GM23338 (cell line): ENCODE data around the gene ADAMTSL2. TPM values are rescaled to one million over a fixed set of nuclear protein-coding genes. Genes with fewer than 3 reads are reported as not detected.

Experiments used
- ATAC-seq: fragments of 200-7000 bp; cut with Tn5 transposase; 3 replicates; pipeline ENCODE4 v1.9.1; 2020
- DNase-seq: peaks from one replicate; pipeline ENCODE4 v3.0.0-alpha.2; 2015; ENCODE audit warnings: low spot score
- H2AFZ ChIP-seq: fragments of 200-600 bp; sonication (generic); 2 replicates; pipeline ENCODE4 v1.8.0; 2016; ENCODE audit warnings: antibody characterized with exemption, mild to moderate bottlenecking, moderate library complexity
- H3F3A ChIP-seq: fragments of 200-600 bp; sonication (generic); replicated peaks from 2 replicates; pipeline ENCODE4 v1.8.0; 2017; ENCODE audit warnings: antibody characterized with exemption, mixed run types, low read depth
- H3K27ac ChIP-seq: fragments of 200-600 bp; sonication (generic); 2 replicates; pipeline ENCODE4 v1.6.1; 2016; ENCODE audit warnings: low read depth
- H3K27me3 ChIP-seq: fragments of 200-600 bp; sonication (generic); 2 replicates; pipeline ENCODE4 v1.8.0; 2016; ENCODE audit warnings: mild to moderate bottlenecking, mixed run types, moderate library complexity; ENCODE audit not compliant: insufficient read depth
- H3K36me3 ChIP-seq: fragments of 200-600 bp; sonication (generic); 2 replicates; pipeline ENCODE4 v1.8.0; 2016; ENCODE audit warnings: mild to moderate bottlenecking; ENCODE audit not compliant: insufficient read depth
- H3K4me1 ChIP-seq: fragments of 200-600 bp; sonication (generic); 2 replicates; pipeline ENCODE4 v1.8.0; 2016; ENCODE audit warnings: mild to moderate bottlenecking, moderate library complexity; ENCODE audit not compliant: insufficient read depth
- H3K4me2 ChIP-seq: fragments of 200-600 bp; sonication (generic); 2 replicates; pipeline ENCODE4 v1.7.1; 2017; ENCODE audit warnings: mixed run types
- H3K4me3 ChIP-seq: fragments of 200-600 bp; sonication (generic); 2 replicates; pipeline ENCODE4 v1.6.1; 2016; ENCODE audit warnings: mixed run types
- H3K79me2 ChIP-seq: fragments of 200-600 bp; sonication (generic); replicated peaks from 2 replicates; pipeline ENCODE4 v1.8.0; 2017; ENCODE audit warnings: mild to moderate bottlenecking; ENCODE audit not compliant: insufficient read depth
- H3K9me2 ChIP-seq: fragments of 200-600 bp; sonication (generic); 2 replicates; pipeline ENCODE4 v1.8.0; 2017; ENCODE audit not compliant: insufficient read depth
- H4K20me1 ChIP-seq: fragments of 200-600 bp; sonication (generic); replicated peaks from 2 replicates; pipeline ENCODE4 v1.8.0; 2017; ENCODE audit warnings: mild to moderate bottlenecking; ENCODE audit not compliant: insufficient read depth
- H3K27ac Mint-ChIP-seq: 2 replicates; pipeline ENCODE4 v1.8.0; 2020; ENCODE audit warnings: inconsistent platforms, mild to moderate bottlenecking, moderate library complexity, mixed read lengths
- H3K27me3 Mint-ChIP-seq: 3 replicates; pipeline ENCODE4 v1.8.0; 2022; ENCODE audit warnings: low read depth, mild to moderate bottlenecking, moderate library complexity, mixed read lengths, inconsistent platforms; ENCODE audit not compliant: insufficient read depth, poor library complexity
- H3K36me3 Mint-ChIP-seq: 3 replicates; pipeline ENCODE4 v1.8.0; 2021; ENCODE audit warnings: low read depth, mild to moderate bottlenecking, inconsistent platforms, moderate library complexity, mixed read lengths
- H3K4me1 Mint-ChIP-seq: 3 replicates; pipeline ENCODE4 v1.8.0; 2020; ENCODE audit warnings: mild to moderate bottlenecking, inconsistent platforms, mixed read lengths
- H3K4me3 Mint-ChIP-seq: 3 replicates; pipeline ENCODE4 v1.8.0; 2021; ENCODE audit warnings: moderate library complexity, mild to moderate bottlenecking, inconsistent platforms, mixed read lengths
- H3K9me3 Mint-ChIP-seq: 3 replicates; pipeline ENCODE4 v1.8.0; 2020; ENCODE audit warnings: moderate library complexity, mild to moderate bottlenecking, inconsistent platforms, mixed read lengths
- CREB1 ChIP-seq: fragments of 250-450 bp; sonication (Bioruptor Pico); IDR thresholded peaks from 2 replicates; pipeline ENCODE4 v1.5.0; 2020; ENCODE audit warnings: low read depth, mild to moderate bottlenecking, moderate library complexity
- CTCF ChIP-seq, 2 experiments: fragments of 200-600 bp in 1 of 2; sonication (generic) in 1 of 2; conservative IDR thresholded peaks; 2 replicates each; pipeline versions ENCODE4 v1.5.1 to v1.6.1; 2016 to 2017; ENCODE audit warnings: antibody characterized with exemption in 2 of 2, low read depth in 2 of 2, mild to moderate bottlenecking in 2 of 2, moderate library complexity in 1 of 2
- EZH2 ChIP-seq: fragments of 200-600 bp; sonication (generic); IDR thresholded peaks from one replicate; pipeline ENCODE4 v1.8.0; 2017; ENCODE audit warnings: antibody characterized with exemption, mild to moderate bottlenecking, low read depth; ENCODE audit not compliant: unreplicated experiment
- EZH2phosphoT487 ChIP-seq: fragments of 200-600 bp; sonication (generic); IDR thresholded peaks from one replicate; pipeline ENCODE4 v1.8.1; 2018; ENCODE audit warnings: antibody characterized with exemption; ENCODE audit not compliant: unreplicated experiment
- JUNB ChIP-seq: IDR thresholded peaks from one replicate; pipeline ENCODE4 v1.6.1; 2016; ENCODE audit warnings: antibody characterized with exemption; ENCODE audit not compliant: unreplicated experiment
- NANOG ChIP-seq: IDR thresholded peaks from 2 replicates; pipeline ENCODE4 v1.6.1; 2016; ENCODE audit warnings: antibody characterized with exemption, borderline replicate concordance
- POLR2AphosphoS5 ChIP-seq: IDR thresholded peaks from 2 replicates; pipeline ENCODE4 v1.6.1; 2016; ENCODE audit warnings: antibody characterized with exemption, low read depth
- STAT1 ChIP-seq: IDR thresholded peaks from one replicate; pipeline ENCODE4 v1.6.1; 2016; ENCODE audit warnings: antibody characterized with exemption; ENCODE audit not compliant: unreplicated experiment
- ZNF114 ChIP-seq: fragments of 250-450 bp; sonication (Bioruptor Pico); IDR thresholded peaks from 2 replicates; pipeline ENCODE4 v1.5.0; 2020; ENCODE audit warnings: mild to moderate bottlenecking, moderate library complexity
- ZNF331 ChIP-seq: fragments of 250-450 bp; sonication (Bioruptor Pico); IDR thresholded peaks from 2 replicates; pipeline ENCODE4 v1.5.0; 2020; ENCODE audit warnings: low read depth, mild to moderate bottlenecking, moderate library complexity
- polyA plus RNA-seq: library from polyadenylated mRNA; unstranded; fragments of >200 nt; fragmentation: Nextera tagmentation; extraction: Ambion mirVana; gene quantifications from 2 replicates; pipeline ENCODE4 v1.2.1, GENCODE V29; 2016
- total RNA-seq: library from RNA; depleted of rRNA; stranded (reverse); fragments of >200 nt; shearing (Covaris generic); gene quantifications from 2 replicates; pipeline ENCODE4 v1.2.3, GENCODE V29; 2014
- TF ChIP-seq, protein P1 (sequence below): IDR thresholded peaks from one replicate; pipeline ENCODE4 v1.6.1; 2018; ENCODE audit warnings: antibody characterized with exemption; ENCODE audit not compliant: unreplicated experiment
- TF ChIP-seq, protein P2 (sequence below): fragments of 250-450 bp; sonication (Bioruptor Pico); IDR thresholded peaks from 2 replicates; pipeline ENCODE4 v1.5.0; 2020; ENCODE audit warnings: mild to moderate bottlenecking, moderate library complexity
- TF ChIP-seq, protein P3 (sequence below): IDR thresholded peaks from 2 replicates; pipeline ENCODE4 v1.6.1; 2016; ENCODE audit warnings: antibody characterized with exemption

The ADAMTSL2 gene
- total and polyA plus RNA-seq, 2 experiments from 2014 or later = 0.15 to 0.66 TPM

DNA sequence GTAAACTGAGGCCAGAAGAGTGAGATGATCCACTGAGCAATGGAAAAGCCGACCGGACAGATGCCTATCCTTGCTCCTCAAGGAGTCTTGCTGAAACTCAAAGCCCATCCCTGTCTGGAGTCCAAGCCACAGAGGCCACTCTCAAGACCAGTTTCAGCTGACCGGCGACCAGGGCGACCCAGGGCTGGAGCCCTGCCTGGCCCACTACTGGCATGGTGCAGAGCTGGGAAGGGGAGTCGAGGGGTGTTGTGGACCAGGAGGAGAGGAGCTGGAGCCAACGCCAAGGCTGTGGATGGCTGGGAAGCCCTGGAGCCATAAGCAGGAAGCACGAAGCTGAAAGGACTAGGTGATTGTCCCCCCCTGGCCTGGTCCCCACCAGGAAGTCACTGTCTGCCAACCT, 52.5 kb downstream of the ADAMTSL2 start:
- no peak overlapping the region for H3K4me3 Mint-ChIP-seq
- Histone ChIP-seq H3K36me3 (no peaks in the 10 kb centered on the region), H3K27ac (no peak overlapping the region), H4K20me1 (no peaks in the 10 kb centered on the region), H3K9me2 (no peaks in the 10 kb centered on the region), H3K4me3 (no peak overlapping the region), H3F3A (no peaks in the 10 kb centered on the region; the same call in 1 of the 2 replicates), H3K27me3 (no peaks in the 10 kb centered on the region), H3K4me2 (no peak overlapping the region), H2AFZ (no peak overlapping the region), H3K4me1 (peaks cover 7% of the 10 kb centered on the region), H3K79me2 (no peaks in the 10 kb centered on the region)
- H3K36me3 Mint-ChIP-seq = peaks cover 8% of the 10 kb centered on the region
- peaks cover 30% of the 10 kb centered on the region for H3K4me1 Mint-ChIP-seq
- no peak for ATAC-seq
- peaks cover 9% of the 10 kb centered on the region for H3K9me3 Mint-ChIP-seq
- DNase-seq = no peak
- no peak overlapping the region for H3K27ac Mint-ChIP-seq
- TF ChIP-seq ZNF331 = no peak
- TF ChIP-seq EZH2phosphoT487 = no peak
- TF ChIP-seq EZH2 = no peak
- no peak for TF ChIP-seq CTCF (conservative IDR thresholded peaks at IDR 0.05; ENCODE audit: low read depth in 2 of 2)
- no peak for TF ChIP-seq CREB1
- TF ChIP-seq, protein P1, sequence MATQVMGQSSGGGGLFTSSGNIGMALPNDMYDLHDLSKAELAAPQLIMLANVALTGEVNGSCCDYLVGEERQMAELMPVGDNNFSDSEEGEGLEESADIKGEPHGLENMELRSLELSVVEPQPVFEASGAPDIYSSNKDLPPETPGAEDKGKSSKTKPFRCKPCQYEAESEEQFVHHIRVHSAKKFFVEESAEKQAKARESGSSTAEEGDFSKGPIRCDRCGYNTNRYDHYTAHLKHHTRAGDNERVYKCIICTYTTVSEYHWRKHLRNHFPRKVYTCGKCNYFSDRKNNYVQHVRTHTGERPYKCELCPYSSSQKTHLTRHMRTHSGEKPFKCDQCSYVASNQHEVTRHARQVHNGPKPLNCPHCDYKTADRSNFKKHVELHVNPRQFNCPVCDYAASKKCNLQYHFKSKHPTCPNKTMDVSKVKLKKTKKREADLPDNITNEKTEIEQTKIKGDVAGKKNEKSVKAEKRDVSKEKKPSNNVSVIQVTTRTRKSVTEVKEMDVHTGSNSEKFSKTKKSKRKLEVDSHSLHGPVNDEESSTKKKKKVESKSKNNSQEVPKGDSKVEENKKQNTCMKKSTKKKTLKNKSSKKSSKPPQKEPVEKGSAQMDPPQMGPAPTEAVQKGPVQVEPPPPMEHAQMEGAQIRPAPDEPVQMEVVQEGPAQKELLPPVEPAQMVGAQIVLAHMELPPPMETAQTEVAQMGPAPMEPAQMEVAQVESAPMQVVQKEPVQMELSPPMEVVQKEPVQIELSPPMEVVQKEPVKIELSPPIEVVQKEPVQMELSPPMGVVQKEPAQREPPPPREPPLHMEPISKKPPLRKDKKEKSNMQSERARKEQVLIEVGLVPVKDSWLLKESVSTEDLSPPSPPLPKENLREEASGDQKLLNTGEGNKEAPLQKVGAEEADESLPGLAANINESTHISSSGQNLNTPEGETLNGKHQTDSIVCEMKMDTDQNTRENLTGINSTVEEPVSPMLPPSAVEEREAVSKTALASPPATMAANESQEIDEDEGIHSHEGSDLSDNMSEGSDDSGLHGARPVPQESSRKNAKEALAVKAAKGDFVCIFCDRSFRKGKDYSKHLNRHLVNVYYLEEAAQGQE = no peak
- TF ChIP-seq ZNF114 (CRISPR knock-in tag) = no peak
- TF ChIP-seq, protein P2, sequence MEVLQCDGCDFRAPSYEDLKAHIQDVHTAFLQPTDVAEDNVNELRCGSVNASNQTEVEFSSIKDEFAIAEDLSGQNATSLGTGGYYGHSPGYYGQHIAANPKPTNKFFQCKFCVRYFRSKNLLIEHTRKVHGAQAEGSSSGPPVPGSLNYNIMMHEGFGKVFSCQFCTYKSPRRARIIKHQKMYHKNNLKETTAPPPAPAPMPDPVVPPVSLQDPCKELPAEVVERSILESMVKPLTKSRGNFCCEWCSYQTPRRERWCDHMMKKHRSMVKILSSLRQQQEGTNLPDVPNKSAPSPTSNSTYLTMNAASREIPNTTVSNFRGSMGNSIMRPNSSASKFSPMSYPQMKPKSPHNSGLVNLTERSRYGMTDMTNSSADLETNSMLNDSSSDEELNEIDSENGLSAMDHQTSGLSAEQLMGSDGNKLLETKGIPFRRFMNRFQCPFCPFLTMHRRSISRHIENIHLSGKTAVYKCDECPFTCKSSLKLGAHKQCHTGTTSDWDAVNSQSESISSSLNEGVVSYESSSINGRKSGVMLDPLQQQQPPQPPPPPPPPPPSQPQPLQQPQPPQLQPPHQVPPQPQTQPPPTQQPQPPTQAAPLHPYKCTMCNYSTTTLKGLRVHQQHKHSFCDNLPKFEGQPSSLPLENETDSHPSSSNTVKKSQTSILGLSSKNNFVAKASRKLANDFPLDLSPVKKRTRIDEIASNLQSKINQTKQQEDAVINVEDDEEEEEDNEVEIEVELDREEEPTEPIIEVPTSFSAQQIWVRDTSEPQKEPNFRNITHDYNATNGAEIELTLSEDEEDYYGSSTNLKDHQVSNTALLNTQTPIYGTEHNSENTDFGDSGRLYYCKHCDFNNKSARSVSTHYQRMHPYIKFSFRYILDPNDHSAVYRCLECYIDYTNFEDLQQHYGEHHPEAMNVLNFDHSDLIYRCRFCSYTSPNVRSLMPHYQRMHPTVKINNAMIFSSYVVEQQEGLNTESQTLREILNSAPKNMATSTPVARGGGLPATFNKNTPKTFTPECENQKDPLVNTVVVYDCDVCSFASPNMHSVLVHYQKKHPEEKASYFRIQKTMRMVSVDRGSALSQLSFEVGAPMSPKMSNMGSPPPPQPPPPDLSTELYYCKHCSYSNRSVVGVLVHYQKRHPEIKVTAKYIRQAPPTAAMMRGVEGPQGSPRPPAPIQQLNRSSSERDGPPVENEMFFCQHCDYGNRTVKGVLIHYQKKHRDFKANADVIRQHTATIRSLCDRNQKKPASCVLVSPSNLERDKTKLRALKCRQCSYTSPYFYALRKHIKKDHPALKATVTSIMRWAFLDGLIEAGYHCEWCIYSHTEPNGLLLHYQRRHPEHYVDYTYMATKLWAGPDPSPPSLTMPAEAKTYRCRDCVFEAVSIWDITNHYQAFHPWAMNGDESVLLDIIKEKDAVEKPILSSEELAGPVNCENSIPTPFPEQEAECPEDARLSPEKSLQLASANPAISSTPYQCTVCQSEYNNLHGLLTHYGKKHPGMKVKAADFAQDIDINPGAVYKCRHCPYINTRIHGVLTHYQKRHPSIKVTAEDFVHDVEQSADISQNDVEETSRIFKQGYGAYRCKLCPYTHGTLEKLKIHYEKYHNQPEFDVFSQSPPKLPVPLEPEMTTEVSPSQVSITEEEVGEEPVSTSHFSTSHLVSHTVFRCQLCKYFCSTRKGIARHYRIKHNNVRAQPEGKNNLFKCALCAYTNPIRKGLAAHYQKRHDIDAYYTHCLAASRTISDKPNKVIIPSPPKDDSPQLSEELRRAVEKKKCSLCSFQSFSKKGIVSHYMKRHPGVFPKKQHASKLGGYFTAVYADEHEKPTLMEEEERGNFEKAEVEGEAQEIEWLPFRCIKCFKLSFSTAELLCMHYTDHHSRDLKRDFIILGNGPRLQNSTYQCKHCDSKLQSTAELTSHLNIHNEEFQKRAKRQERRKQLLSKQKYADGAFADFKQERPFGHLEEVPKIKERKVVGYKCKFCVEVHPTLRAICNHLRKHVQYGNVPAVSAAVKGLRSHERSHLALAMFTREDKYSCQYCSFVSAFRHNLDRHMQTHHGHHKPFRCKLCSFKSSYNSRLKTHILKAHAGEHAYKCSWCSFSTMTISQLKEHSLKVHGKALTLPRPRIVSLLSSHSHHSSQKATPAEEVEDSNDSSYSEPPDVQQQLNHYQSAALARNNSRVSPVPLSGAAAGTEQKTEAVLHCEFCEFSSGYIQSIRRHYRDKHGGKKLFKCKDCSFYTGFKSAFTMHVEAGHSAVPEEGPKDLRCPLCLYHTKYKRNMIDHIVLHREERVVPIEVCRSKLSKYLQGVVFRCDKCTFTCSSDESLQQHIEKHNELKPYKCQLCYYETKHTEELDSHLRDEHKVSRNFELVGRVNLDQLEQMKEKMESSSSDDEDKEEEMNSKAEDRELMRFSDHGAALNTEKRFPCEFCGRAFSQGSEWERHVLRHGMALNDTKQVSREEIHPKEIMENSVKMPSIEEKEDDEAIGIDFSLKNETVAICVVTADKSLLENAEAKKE (CRISPR knock-in tag) = no peak
- no peak for TF ChIP-seq JUNB
- no peak for TF ChIP-seq STAT1
- TF ChIP-seq, protein P3, sequence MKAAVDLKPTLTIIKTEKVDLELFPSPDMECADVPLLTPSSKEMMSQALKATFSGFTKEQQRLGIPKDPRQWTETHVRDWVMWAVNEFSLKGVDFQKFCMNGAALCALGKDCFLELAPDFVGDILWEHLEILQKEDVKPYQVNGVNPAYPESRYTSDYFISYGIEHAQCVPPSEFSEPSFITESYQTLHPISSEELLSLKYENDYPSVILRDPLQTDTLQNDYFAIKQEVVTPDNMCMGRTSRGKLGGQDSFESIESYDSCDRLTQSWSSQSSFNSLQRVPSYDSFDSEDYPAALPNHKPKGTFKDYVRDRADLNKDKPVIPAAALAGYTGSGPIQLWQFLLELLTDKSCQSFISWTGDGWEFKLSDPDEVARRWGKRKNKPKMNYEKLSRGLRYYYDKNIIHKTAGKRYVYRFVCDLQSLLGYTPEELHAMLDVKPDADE = no peak
- TF ChIP-seq NANOG = no peak
- no peak for TF ChIP-seq POLR2AphosphoS5
- peaks cover 4% of the 10 kb centered on the region for H3K27me3 Mint-ChIP-seq
